ENCODE measurements around the gene STARD7.

- TF ChIP-seq, protein P1, sequence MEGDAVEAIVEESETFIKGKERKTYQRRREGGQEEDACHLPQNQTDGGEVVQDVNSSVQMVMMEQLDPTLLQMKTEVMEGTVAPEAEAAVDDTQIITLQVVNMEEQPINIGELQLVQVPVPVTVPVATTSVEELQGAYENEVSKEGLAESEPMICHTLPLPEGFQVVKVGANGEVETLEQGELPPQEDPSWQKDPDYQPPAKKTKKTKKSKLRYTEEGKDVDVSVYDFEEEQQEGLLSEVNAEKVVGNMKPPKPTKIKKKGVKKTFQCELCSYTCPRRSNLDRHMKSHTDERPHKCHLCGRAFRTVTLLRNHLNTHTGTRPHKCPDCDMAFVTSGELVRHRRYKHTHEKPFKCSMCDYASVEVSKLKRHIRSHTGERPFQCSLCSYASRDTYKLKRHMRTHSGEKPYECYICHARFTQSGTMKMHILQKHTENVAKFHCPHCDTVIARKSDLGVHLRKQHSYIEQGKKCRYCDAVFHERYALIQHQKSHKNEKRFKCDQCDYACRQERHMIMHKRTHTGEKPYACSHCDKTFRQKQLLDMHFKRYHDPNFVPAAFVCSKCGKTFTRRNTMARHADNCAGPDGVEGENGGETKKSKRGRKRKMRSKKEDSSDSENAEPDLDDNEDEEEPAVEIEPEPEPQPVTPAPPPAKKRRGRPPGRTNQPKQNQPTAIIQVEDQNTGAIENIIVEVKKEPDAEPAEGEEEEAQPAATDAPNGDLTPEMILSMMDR (IDR thresholded peaks at IDR 0.05), result no peak
- TF ChIP-seq EP300 (IDR thresholded peaks at IDR 0.05), result no peak
Measured at GRCh38 chr2:96201338-96201737, 7.3 kb downstream of the STARD7 start.

All from sigmoid colon (tissue), 4 donors.